ENCODE data around the gene CLCN3.
"Not testable (repeated sequence)": the region's sequence is repeated elsewhere in the genome, so short reads cannot be mapped to it uniquely, and the experiment has no call there.

Gene CLCN3

GRCh38 chr4:169664615-169665014 lies 44.2 kb downstream of the CLCN3 start:
- no peak for DNase-seq (ENCODE audit: low spot score)
- POLR2A ChIA-PET (ENCODE audit: low non-redundant PET): no interaction called here
- CTCF ChIA-PET: no interaction called here
- no peak for TF ChIP-seq CTCF (conservative IDR thresholded peaks at IDR 0.05; ENCODE audit: low read depth)
- H3K27ac ChIP-seq: no peak overlapping the region

- ChIA-PET CTCF (no interaction called here), POLR2A (ENCODE audit: low non-redundant PET) (no interaction called here)
- TF ChIP-seq CTCF (conservative IDR thresholded peaks at IDR 0.05; ENCODE audit: low read depth): no peak
- no peak overlapping the region for H3K27ac ChIP-seq
- DNase-seq (ENCODE audit: low spot score): no peak
These were observed 44.8 kb downstream of the CLCN3 start for GRCh38 chr4:169665046-169665737.

GRCh38 chr4:169668069-169668721 lies 47.8 kb downstream of the CLCN3 start:
- TF ChIP-seq CTCF (conservative IDR thresholded peaks at IDR 0.05; ENCODE audit: low read depth): no peak
- CTCF ChIA-PET: no interaction called here
- H3K27ac ChIP-seq: no peak overlapping the region
- no peak for DNase-seq (ENCODE audit: low spot score)
- POLR2A ChIA-PET (ENCODE audit: low non-redundant PET): no interaction called here

GRCh38 chr4:169675825-169676224 lies 55.4 kb downstream of the CLCN3 start:
- CTCF ChIA-PET: no interaction called here
- no peak overlapping the region for H3K27ac ChIP-seq
- DNase-seq (ENCODE audit: low spot score): no peak
- POLR2A ChIA-PET (ENCODE audit: low non-redundant PET): no interaction called here
- no peak for TF ChIP-seq CTCF (conservative IDR thresholded peaks at IDR 0.05; ENCODE audit: low read depth)

- no peak for TF ChIP-seq CTCF (conservative IDR thresholded peaks at IDR 0.05; ENCODE audit: low read depth)
- DNase-seq (ENCODE audit: low spot score): no peak
- no peak overlapping the region for H3K27ac ChIP-seq
- POLR2A ChIA-PET (ENCODE audit: low non-redundant PET): no interaction called here
- CTCF ChIA-PET: interaction anchor here (0.6 kb wide), 1 partner anchor 42 kb away, joined by 3 read pairs; no protein-coding TSS in a partner anchor
These were observed 56.9 kb downstream of the CLCN3 start for GRCh38 chr4:169677150-169677748.

- CTCF ChIA-PET; POLR2A ChIA-PET (ENCODE audit: low non-redundant PET); DNase-seq (ENCODE audit: low spot score); H3K27ac ChIP-seq: not testable (repeated sequence)
These were observed 58.1 kb downstream of the CLCN3 start for GRCh38 chr4:169678486-169678885.

- CTCF ChIA-PET; H3K27ac ChIP-seq; DNase-seq (ENCODE audit: low spot score); POLR2A ChIA-PET (ENCODE audit: low non-redundant PET): not testable (repeated sequence)
These were observed 58.7 kb downstream of the CLCN3 start for GRCh38 chr4:169678951-169679591.

Measured in RWPE1 (cell line).